ENCODE results near the gene TM2D3. TPM values are rescaled to one million over a fixed set of nuclear protein-coding genes. Genes with fewer than 3 reads are reported as not detected.

Gene TM2D3
- total and polyA plus RNA-seq, 3 experiments from 2014 or later, result 35.8 to 68.0 (median 63.5) TPM

GRCh38 chr15:101596633-101597032 is 55.5 kb downstream of the TM2D3 start:
- H3K27ac ChIP-seq (ENCODE audit: low read depth, low read length), result no peak overlapping the region
- no peak for DNase-seq
- POLR2A ChIA-PET, result no interaction called here
- H3K4me1 Mint-ChIP-seq, result no peaks in the 10 kb centered on the region
- H3K27me3 ChIP-seq (ENCODE audit: insufficient read depth, low read length, poor library complexity, severe bottlenecking), result no peaks in the 10 kb centered on the region
- H3K4me3 ChIP-seq (ENCODE audit: low read length), result no peak overlapping the region
- H3K36me3 Mint-ChIP-seq, result no peaks in the 10 kb centered on the region
- no peak overlapping the region for H3K27ac Mint-ChIP-seq
- CTCF ChIA-PET, result no interaction called here
- H3K4me3 Mint-ChIP-seq, result no peak overlapping the region
- H3K27me3 Mint-ChIP-seq, result peaks cover 36 to 77% of the 10 kb centered on the region in 2 donors
- H3K36me3 ChIP-seq (ENCODE audit: insufficient read depth, low read length), result no peaks in the 10 kb centered on the region
- no peaks in the 10 kb centered on the region for H3K4me1 ChIP-seq (ENCODE audit: insufficient read depth, low read length)
- no peaks in the 10 kb centered on the region for H3K9me3 ChIP-seq (ENCODE audit: low read length)
- peaks cover 13 to 27% (median 23%) of the 10 kb centered on the region in 5 donors for H3K9me3 Mint-ChIP-seq

Other genes starting within 250 kb of the TM2D3 start
- under 1 TPM; 0.74 to 0.95 TPM for gene PCSK6, start 162.7 kb downstream of the TM2D3 start, total RNA-seq
- 1.7 TPM for gene PCSK6, start 162.7 kb downstream of the TM2D3 start, polyA plus RNA-seq
- 10 to 100 TPM in 1 of 2 experiments, 1 to 10 TPM in 1; 10.0 to 10.7 TPM for gene TARS3, start 72.1 kb upstream of the TM2D3 start, total RNA-seq
- gene TARS3, start 72.1 kb upstream of the TM2D3 start, polyA plus RNA-seq, result 17.7 TPM
- not detected for gene OR4F6, start 151.1 kb upstream of the TM2D3 start, total RNA-seq
- not detected for gene OR4F6, start 151.1 kb upstream of the TM2D3 start, polyA plus RNA-seq
- not detected for gene OR4F15, start 159.8 kb upstream of the TM2D3 start, total RNA-seq
- gene OR4F15, start 159.8 kb upstream of the TM2D3 start, polyA plus RNA-seq, result not detected